Activated CD8-positive, alpha-beta memory T cell treated with anti-CD3 and anti-CD28 coated beads for 4 hours (primary cell): ENCODE measurements around the gene SLC26A8.
"Not testable (repeated sequence)": the region's sequence is repeated elsewhere in the genome, so short reads cannot be mapped to it uniquely, and the experiment has no call there.

ENCODE experiments used
- DNase-seq, 2 donors: peaks; one replicate each; pipeline ENCODE4 v3.0.0-alpha.2; 2020; ENCODE audit warnings: low read depth in 2 of 2

SLC26A8 gene

GRCh38 chr6:36000451-36000850, 24.0 kb downstream of the SLC26A8 start:
- DNase-seq: no peak

GRCh38 chr6:35993150-35993549, 31.3 kb downstream of the SLC26A8 start:
- no peak for DNase-seq

GRCh38 chr6:35988047-35988446, 36.4 kb downstream of the SLC26A8 start:
- not testable (repeated sequence) for DNase-seq

- no peak for DNase-seq
These were observed 39.7 kb downstream of the SLC26A8 start for GRCh38 chr6:35984701-35985100.

- DNase-seq: no peak
These were observed 43.3 kb downstream of the SLC26A8 start for GRCh38 chr6:35980991-35981645.

GRCh38 chr6:35980126-35980525, 44.3 kb downstream of the SLC26A8 start:
- DNase-seq: not testable (repeated sequence)

GRCh38 chr6:35977308-35977707, 47.1 kb downstream of the SLC26A8 start:
- DNase-seq: no peak

GRCh38 chr6:35973670-35974222, 50.7 kb downstream of the SLC26A8 start:
- DNase-seq: no peak

- DNase-seq: no peak
These were observed 51.7 kb downstream of the SLC26A8 start for GRCh38 chr6:35972471-35973367.

- DNase-seq: no peak
These were observed 54.3 kb downstream of the SLC26A8 start for GRCh38 chr6:35970181-35970580.

GRCh38 chr6:35969646-35970045, 54.8 kb downstream of the SLC26A8 start:
- DNase-seq: no peak

- DNase-seq: no peak
These were observed 55.6 kb downstream of the SLC26A8 start for GRCh38 chr6:35968821-35969220.

GRCh38 chr6:35967076-35967774, 57.2 kb downstream of the SLC26A8 start:
- DNase-seq: no peak

- DNase-seq: no peak
These were observed 61.5 kb downstream of the SLC26A8 start for GRCh38 chr6:35962779-35963560.

GRCh38 chr6:35960187-35960586, 64.3 kb downstream of the SLC26A8 start:
- DNase-seq: no peak

GRCh38 chr6:35955970-35956369, 68.5 kb downstream of the SLC26A8 start:
- no peak for DNase-seq

GRCh38 chr6:35955521-35955920, 68.9 kb downstream of the SLC26A8 start:
- no peak for DNase-seq

- no peak for DNase-seq
These were observed 69.4 kb downstream of the SLC26A8 start for GRCh38 chr6:35955071-35955470.

- no peak for DNase-seq
These were observed 70.1 kb downstream of the SLC26A8 start for GRCh38 chr6:35954333-35954732.

GRCh38 chr6:35948725-35949124, 75.7 kb downstream of the SLC26A8 start:
- no peak for DNase-seq

- DNase-seq: no peak
These were observed 78.8 kb downstream of the SLC26A8 start for GRCh38 chr6:35945650-35946025.
